Measurements from ENCODE around the gene CD163L1.

Gene CD163L1

GRCh38 chr12:7374423-7375144 lies 69.4 kb downstream of the CD163L1 start:
- Histone ChIP-seq H3K36me3 (no peaks in the 10 kb centered on the region), H3K4me1 (peaks cover 16% of the 10 kb centered on the region), H3K4me3 (ENCODE audit: low read depth, low read length) (peak overlapping the region; percentile 67), H3K27me3 (no peaks in the 10 kb centered on the region), H3K9me3 (no peaks in the 10 kb centered on the region)
- peak; percentile 90 for DNase-seq
- TF ChIP-seq CTCF (IDR thresholded peaks at IDR 0.05; ENCODE audit: low read depth, low read length): peak; percentile 95

GRCh38 chr12:7373226-7373625 lies 70.7 kb downstream of the CD163L1 start:
- peaks cover 19% of the 10 kb centered on the region for H3K4me1 ChIP-seq
- H3K36me3 ChIP-seq: no peaks in the 10 kb centered on the region
- DNase-seq: peak; percentile 87
- no peak for TF ChIP-seq CTCF (IDR thresholded peaks at IDR 0.05; ENCODE audit: low read depth, low read length)
- no peaks in the 10 kb centered on the region for H3K9me3 ChIP-seq
- no peaks in the 10 kb centered on the region for H3K27me3 ChIP-seq
- peak overlapping the region; percentile 67 for H3K4me3 ChIP-seq (ENCODE audit: low read depth, low read length)

GRCh38 chr12:7369274-7369729 lies 74.7 kb downstream of the CD163L1 start:
- no peak for TF ChIP-seq CTCF (IDR thresholded peaks at IDR 0.05; ENCODE audit: low read depth, low read length)
- Histone ChIP-seq H3K36me3 (no peaks in the 10 kb centered on the region), H3K4me3 (ENCODE audit: low read depth, low read length) (peak overlapping the region; percentile 64), H3K9me3 (no peaks in the 10 kb centered on the region), H3K27me3 (no peaks in the 10 kb centered on the region), H3K4me1 (peaks cover 20% of the 10 kb centered on the region)
- DNase-seq: peak; percentile 97

- Histone ChIP-seq H3K27me3 (no peaks in the 10 kb centered on the region), H3K36me3 (peaks cover 16% of the 10 kb centered on the region), H3K9me3 (no peaks in the 10 kb centered on the region; the same call in 1 of the 2 replicates), H3K4me3 (ENCODE audit: low read depth, low read length) (no peak overlapping the region), H3K4me1 (peaks cover 4% of the 10 kb centered on the region; the same call in 1 of the 2 replicates)
- no peak for TF ChIP-seq CTCF (IDR thresholded peaks at IDR 0.05; ENCODE audit: low read depth, low read length)
- DNase-seq: no peak
These were observed 81.2 kb downstream of the CD163L1 start for GRCh38 chr12:7362734-7363133.

GRCh38 chr12:7361265-7361664 lies 82.7 kb downstream of the CD163L1 start:
- TF ChIP-seq CTCF (IDR thresholded peaks at IDR 0.05; ENCODE audit: low read depth, low read length): no peak
- DNase-seq: no peak

GRCh38 chr12:7354529-7354928 lies 89.4 kb downstream of the CD163L1 start:
- TF ChIP-seq CTCF (IDR thresholded peaks at IDR 0.05; ENCODE audit: low read depth, low read length): no peak
- DNase-seq: no peak
- H3K9me3 ChIP-seq: no peaks in the 10 kb centered on the region

More at GRCh38 chr12:7361265-7361664, 82.7 kb downstream of the CD163L1 start:
- no peaks in the 10 kb centered on the region for H3K27me3 ChIP-seq
- H3K4me1 ChIP-seq: peaks cover 4% of the 10 kb centered on the region; the same call in 1 of the 2 replicates
- no peak overlapping the region for H3K4me3 ChIP-seq (ENCODE audit: low read depth, low read length)
- H3K9me3 ChIP-seq: no peaks in the 10 kb centered on the region; the same call in 1 of the 2 replicates
- peaks cover 26% of the 10 kb centered on the region for H3K36me3 ChIP-seq

More at GRCh38 chr12:7354529-7354928, 89.4 kb downstream of the CD163L1 start:
- H3K4me1 ChIP-seq: no peaks in the 10 kb centered on the region; the same call in 1 of the 2 replicates
- no peak overlapping the region for H3K4me3 ChIP-seq (ENCODE audit: low read depth, low read length)
- H3K36me3 ChIP-seq: peaks cover 35% of the 10 kb centered on the region
- H3K27me3 ChIP-seq: no peaks in the 10 kb centered on the region

Data from BE2C (cell line).